Left lobe of liver (tissue), 2 donors: ENCODE data around the gene CACNA1C. TPM values are rescaled to one million over a fixed set of nuclear protein-coding genes. Genes with fewer than 3 reads are reported as not detected.

ENCODE experiments used
- ATAC-seq: fragments of 200-7000 bp; cut with Tn5 transposase; one replicate; pipeline ENCODE4 v1.9.1; 2020; ENCODE audit warnings: mild to moderate bottlenecking, moderate library complexity
- DNase-seq: peaks from one replicate; pipeline ENCODE4 v3.0.0-alpha.2; 2020; ENCODE audit warnings: low spot score
- total RNA-seq: library from RNA; stranded (reverse); gene quantifications from one replicate; pipeline ENCODE4 v1.2.1, GENCODE V29; 2021
- donor health status: DM: no; HTN: no; CAD: no; lungs with moderate emphysema.
- donor health status: DM: no; HTN: yes; CAD: no.

CACNA1C gene
- total RNA-seq, 1 donor from 2014 or later: 0.83 TPM

- no peak for ATAC-seq
- DNase-seq: no peak
Measured at GRCh38 chr12:2333491-2334195, 280.9 kb downstream of the CACNA1C start.

- ATAC-seq (no peak), DNase-seq (no peak)
Measured at GRCh38 chr12:2334271-2334670, 281.5 kb downstream of the CACNA1C start.

GRCh38 chr12:2334689-2335088 is 281.9 kb downstream of the CACNA1C start:
- DNase-seq: no peak

GRCh38 chr12:2335109-2335508 is 282.3 kb downstream of the CACNA1C start:
- DNase-seq (no peak), ATAC-seq (no peak)

More at GRCh38 chr12:2334689-2335088, 281.9 kb downstream of the CACNA1C start:
- ATAC-seq: no peak

- DNase-seq (no peak), ATAC-seq (no peak)
Measured at GRCh38 chr12:2335513-2335912, 282.7 kb downstream of the CACNA1C start.

- no peak for ATAC-seq
Measured at GRCh38 chr12:2335916-2336315, 283.1 kb downstream of the CACNA1C start.

GRCh38 chr12:2336409-2336829 is 283.6 kb downstream of the CACNA1C start:
- DNase-seq: no peak
- no peak for ATAC-seq

More at GRCh38 chr12:2335916-2336315, 283.1 kb downstream of the CACNA1C start:
- no peak for DNase-seq

- DNase-seq (no peak), ATAC-seq (no peak)
Measured at GRCh38 chr12:2337031-2338010, 284.5 kb downstream of the CACNA1C start.

GRCh38 chr12:2338381-2338780 is 285.6 kb downstream of the CACNA1C start:
- no peak for DNase-seq
- no peak for ATAC-seq

- ATAC-seq (no peak), DNase-seq (no peak)
Measured at GRCh38 chr12:2338991-2339431, 286.2 kb downstream of the CACNA1C start.

GRCh38 chr12:2341051-2341751 is 288.4 kb downstream of the CACNA1C start:
- ATAC-seq (no peak), DNase-seq (no peak)

GRCh38 chr12:2341871-2342270 is 289.1 kb downstream of the CACNA1C start:
- no peak for ATAC-seq
- DNase-seq: no peak

- DNase-seq (no peak), ATAC-seq (no peak)
Measured at GRCh38 chr12:2343681-2344080, 290.9 kb downstream of the CACNA1C start.

- no peak for ATAC-seq
- no peak for DNase-seq
Measured at GRCh38 chr12:2344476-2344875, 291.7 kb downstream of the CACNA1C start.

- no peak for DNase-seq
- no peak for ATAC-seq
Measured at GRCh38 chr12:2344885-2345284, 292.1 kb downstream of the CACNA1C start.

GRCh38 chr12:2345902-2346301 is 293.1 kb downstream of the CACNA1C start:
- no peak for ATAC-seq
- peak; percentile 19 for DNase-seq

- DNase-seq: no peak
- no peak for ATAC-seq
Measured at GRCh38 chr12:2346416-2346815, 293.6 kb downstream of the CACNA1C start.

GRCh38 chr12:2347137-2347843 is 294.5 kb downstream of the CACNA1C start:
- DNase-seq (no peak), ATAC-seq (no peak)

- DNase-seq: no peak
- no peak for ATAC-seq
Measured at GRCh38 chr12:2347844-2348481, 295.2 kb downstream of the CACNA1C start.

- no peak for ATAC-seq
- DNase-seq: no peak
Measured at GRCh38 chr12:2348482-2348852, 295.7 kb downstream of the CACNA1C start.
